K562 (cell line): ENCODE measurements around the gene WWP2. TPM values are rescaled to one million over a fixed set of nuclear protein-coding genes. Genes with fewer than 3 reads are reported as not detected.

Experiments
- DIDO1 ChIP-seq: fragments of 450-650 bp; IDR thresholded peaks from 2 replicates; pipeline ENCODE4 v1.6.1; 2016; ENCODE audit warnings: low read depth, missing biosample characterization, missing genetic modification characterization
- GATAD2B ChIP-seq: fragments of 450-650 bp; IDR thresholded peaks from 2 replicates; pipeline ENCODE4 v1.6.1; 2017; ENCODE audit warnings: mild to moderate bottlenecking, borderline replicate concordance
- KLF6 ChIP-seq: fragments of 250-450 bp; sonication (Bioruptor Pico); IDR thresholded peaks from 2 replicates; pipeline ENCODE4 v1.4.0; 2020; ENCODE audit warnings: mild to moderate bottlenecking, moderate library complexity, borderline replicate concordance
- MITF ChIP-seq: IDR thresholded peaks from 2 replicates; pipeline ENCODE4 v1.6.1; 2014; ENCODE audit warnings: antibody characterized with exemption
- MTA3 ChIP-seq: fragments of 450-650 bp; formaldehyde crosslinking; IDR thresholded peaks from 2 replicates; pipeline ENCODE4 v1.6.1; 2017; ENCODE audit warnings: mild to moderate bottlenecking, borderline replicate concordance
- MYBL2 ChIP-seq, 2 experiments: fragments of 450-650 bp in 1 of 2; sonication (generic) in 1 of 2; formaldehyde crosslinking in 1 of 2; IDR thresholded peaks; 2 replicates each; pipeline versions ENCODE4 v1.6.1 to v1.8.1; 2017 to 2022; ENCODE audit warnings: borderline replicate concordance in 1 of 2, inconsistent platforms in 1 of 2, low read depth in 1 of 2, mild to moderate bottlenecking in 1 of 2, missing genetic modification reagents in 1 of 2, moderate library complexity in 1 of 2
- NFATC3 ChIP-seq: fragments of 450-650 bp; IDR thresholded peaks from 2 replicates; pipeline ENCODE4 v1.6.1; 2017; ENCODE audit warnings: mild to moderate bottlenecking
- NKRF ChIP-seq: fragments of 450-650 bp; IDR thresholded peaks from 2 replicates; pipeline ENCODE4 v1.6.1; 2016; ENCODE audit warnings: borderline replicate concordance
- PHF21A ChIP-seq: fragments of 450-650 bp; IDR thresholded peaks from 2 replicates; pipeline ENCODE4 v1.6.1; 2017; ENCODE audit warnings: low read depth, borderline replicate concordance
- POLR2AphosphoS5 ChIP-seq: IDR thresholded peaks from 2 replicates; pipeline ENCODE4 v1.6.1; 2011; ENCODE audit warnings: mild to moderate bottlenecking, low read depth, low read length, moderate library complexity; ENCODE audit not compliant: control insufficient read depth, insufficient read depth
- POU5F1 ChIP-seq: fragments of 150-350 bp; IDR thresholded peaks from 2 replicates; pipeline ENCODE4 v1.6.1; 2014; ENCODE audit warnings: borderline replicate concordance, low read length, low read depth, mild to moderate bottlenecking; ENCODE audit not compliant: partially characterized antibody
- SMAD4 ChIP-seq: fragments of 250-450 bp; sonication (Bioruptor Pico); conservative IDR thresholded peaks from 2 replicates; pipeline ENCODE4 v1.8.0; 2021; ENCODE audit warnings: inconsistent platforms, mild to moderate bottlenecking, moderate library complexity
- SMARCC2 ChIP-seq: fragments of 450-650 bp; IDR thresholded peaks from 2 replicates; pipeline ENCODE4 v1.6.1; 2017; ENCODE audit warnings: antibody characterized with exemption, moderate library complexity, mild to moderate bottlenecking, low read depth
- SNAPC5 ChIP-seq: fragments of 250-450 bp; sonication (Bioruptor Pico); IDR thresholded peaks from 2 replicates; pipeline ENCODE4 v1.8.0; 2021; ENCODE audit warnings: moderate library complexity, mild to moderate bottlenecking, inconsistent platforms
- YBX1 ChIP-seq: fragments of 450-650 bp; IDR thresholded peaks from 2 replicates; pipeline ENCODE4 v1.7.1; 2016; ENCODE audit warnings: mild to moderate bottlenecking
- ZBED1 ChIP-seq: IDR thresholded peaks from 2 replicates; pipeline ENCODE4 v1.6.1; 2014
- ZBTB2 ChIP-seq: fragments of 450-650 bp; IDR thresholded peaks from 2 replicates; pipeline ENCODE4 v1.6.1; 2016; ENCODE audit warnings: antibody characterized with exemption
- ZNF239 ChIP-seq: fragments of 250-450 bp; sonication (Bioruptor Pico); IDR thresholded peaks from 2 replicates; pipeline ENCODE4 v1.4.0; 2020; ENCODE audit warnings: mild to moderate bottlenecking
- ZNF41 ChIP-seq: fragments of 250-450 bp; sonication (Bioruptor Pico); conservative IDR thresholded peaks from 2 replicates; pipeline ENCODE4 v1.4.0; 2020; ENCODE audit warnings: mild to moderate bottlenecking
- ZNF512 ChIP-seq: IDR thresholded peaks from 2 replicates; pipeline ENCODE4 v1.6.1; 2016; ENCODE audit warnings: missing genetic modification characterization, missing compliant biosample characterization
- ZSCAN32 ChIP-seq: fragments of 450-650 bp; formaldehyde crosslinking; IDR thresholded peaks from 2 replicates; pipeline ENCODE4 v1.4.0; 2020; ENCODE audit warnings: mild to moderate bottlenecking, moderate library complexity
- polyA plus RNA-seq, 8 experiments: library from polyadenylated mRNA; depleted of rRNA in 4 of 8; stranded (reverse) in 5 of 8; unstranded in 3 of 8; fragments of >200 nt; fragmentation: Nextera tagmentation in 2 of 8; fragmentation: Illumina TruSeq in 1 of 8; extraction: Ambion mirVana in 2 of 8; extraction: Trizol in 1 of 8; gene quantifications; 2 replicates each; pipeline versions ENCODE4 v1.2.1 to v1.2.3, GENCODE V29; 2011 to 2014; ENCODE audit warnings: inconsistent platforms in 1 of 8, missing spikeins in 1 of 8
- total RNA-seq, 7 experiments: library from RNA; depleted of rRNA in 6 of 7; stranded (reverse); fragments of >200 nt in 6 of 7; fragmentation: Illumina TruSeq in 2 of 7; extraction: Trizol in 2 of 7; gene quantifications; 2 replicates each; pipeline versions ENCODE4 v1.2.1 to v1.2.3, GENCODE V29; 2011 to 2021; ENCODE audit warnings: low replicate concordance in 1 of 7

The WWP2 gene
- total and polyA plus RNA-seq, 9 of the 15 experiments (the other 6 are each of a cell fraction or from before 2014, with no cell fraction given) = 1.9 to 34.4 (median 14.6) TPM

- TF ChIP-seq ZBTB2 = no peak
- TF ChIP-seq NKRF = peak; percentile 61
- TF ChIP-seq MTA3 = no peak; the same call in 1 of the 2 replicates
- TF ChIP-seq ZNF512 (tag) = no peak
- peak; percentile 59; the same call in 1 of the 2 replicates for TF ChIP-seq NFATC3
- no peak for TF ChIP-seq MYBL2 (IDR thresholded peaks at IDR 0.05; ENCODE audit: low read depth)
- TF ChIP-seq MYBL2 (CRISPR knock-in tag; IDR thresholded peaks at IDR 0.05; ENCODE audit: borderline replicate concordance) = no peak
- peak; percentile 81; the same call in 1 of the 2 replicates for TF ChIP-seq MITF
- no peak for TF ChIP-seq PHF21A
- peak; percentile 90 for TF ChIP-seq GATAD2B
- no peak for TF ChIP-seq SMARCC2
- TF ChIP-seq ZNF239 (CRISPR knock-in tag) = no peak
- no peak for TF ChIP-seq YBX1
- TF ChIP-seq SNAPC5 (CRISPR knock-in tag) = no peak
- no peak for TF ChIP-seq ZSCAN32 (CRISPR knock-in tag)
- peak; percentile 77; the same call in 1 of the 2 replicates for TF ChIP-seq DIDO1 (tag)
- no peak for TF ChIP-seq ZNF41
- peak; percentile 17 for TF ChIP-seq POU5F1
- TF ChIP-seq SMAD4 (CRISPR knock-in tag) = peak; percentile 41
- TF ChIP-seq POLR2AphosphoS5 = peak; percentile 71
- peak; percentile 67; the same call in 1 of the 2 replicates for TF ChIP-seq KLF6 (CRISPR knock-in tag)
- no peak for TF ChIP-seq ZBED1
These were observed at the start of gene WWP2 (continued) for GRCh38 chr16:69761983-69762813.
